ENCODE data around the gene CLMP. TPM values are rescaled to one million over a fixed set of nuclear protein-coding genes. Genes with fewer than 3 reads are reported as not detected.

CLMP gene
- total and polyA plus RNA-seq, 9 of the 15 experiments (the other 6 are each of a cell fraction or from before 2014, with no cell fraction given), result 0.02 to 0.15 (median 0.03) TPM; not detected in 6

- ATAC-seq (no peak), FAIRE-seq (no peak), DNase-seq (ENCODE audit: extremely low read depth in 1 of 4, low spot score in 3 of 4) (no peak)
- Histone ChIP-seq H3K36me3 (ENCODE audit: control insufficient read depth, insufficient read depth, low read length) (no peaks in the 10 kb centered on the region), H3K4me2 (ENCODE audit: insufficient read depth, low read length) (no peak overlapping the region), H3K9me1 (ENCODE audit: control insufficient read depth, insufficient read depth, low read length) (no peaks in the 10 kb centered on the region), H3K4me1 (replicated peaks in 1 of 2; ENCODE audit: control insufficient read depth in 2 of 2, insufficient read depth in 2 of 2, low read length in 2 of 2) (no peaks in the 10 kb centered on the region), H3K4me3 (no peak overlapping the region), H3K27me3 (ENCODE audit: control insufficient read depth in 2 of 2, insufficient read depth in 2 of 2, low read length in 2 of 2) (peaks cover 12 to 18% of the 10 kb centered on the region in 2 experiments; a peak in 4 of 5 replicates), H3K79me2 (ENCODE audit: control insufficient read depth, insufficient read depth, low read length) (no peaks in the 10 kb centered on the region), H3K9ac (ENCODE audit: insufficient read depth in 1 of 2, low read depth in 2 of 2, low read length in 2 of 2) (no peak overlapping the region), H2AFZ (ENCODE audit: low read depth, low read length) (no peak overlapping the region), H3K9me3 (replicated peaks; ENCODE audit: control insufficient read depth, insufficient read depth, low read depth, low read length) (no peaks in the 10 kb centered on the region), H4K20me1 (replicated peaks; ENCODE audit: control insufficient read depth, insufficient read depth, low read length) (no peaks in the 10 kb centered on the region), H3K27ac (ENCODE audit: extremely low read depth, low read depth, low read length) (no peak overlapping the region)
- ChIA-PET CTCF (ENCODE audit: low intra/inter-chr PET ratio) (interaction anchor here (0.7 kb wide), 1 partner anchor 14 kb away, joined by 3 read pairs; no protein-coding TSS in a partner anchor), POLR2A (no interaction called here)
- TF ChIP-seq TCFL5 (CRISPR knock-in tag; conservative IDR thresholded peaks at IDR 0.05) (no peak), STAG1 (CRISPR knock-in tag; IDR thresholded peaks at IDR 0.05; ENCODE audit: borderline replicate concordance) (no peak), SMARCB1 (IDR thresholded peaks at IDR 0.05; ENCODE audit: insufficient read length, low read depth) (no peak), THAP12 (CRISPR knock-in tag; IDR thresholded peaks at IDR 0.05) (no peak), DMBX1 (CRISPR knock-in tag; IDR thresholded peaks at IDR 0.05; ENCODE audit: borderline replicate concordance) (no peak), ATF3 (IDR thresholded peaks at IDR 0.05) (no peak), ATF3 (CRISPR knock-in tag; conservative IDR thresholded peaks at IDR 0.05) (no peak)
- intact Hi-C loops (cut with micrococcal nuclease) (no loop called here), in situ Hi-C loops (cut with MboI) (loop anchor here (25.0 kb wide), 1 partner anchor 365 kb away; no protein-coding TSS in a partner anchor)
- no TSS peak for BruUV-seq (replicated peaks)
- WGBS (ENCODE audit: insufficient coverage, low coverage, missing lambda C conversion rate), result 2% methylated on average over 8 of the region's 8 CpGs
These were observed 72.7 kb downstream of the CLMP start for GRCh38 chr11:123122341-123122740.

All from K562 (cell line).